Measurements from ENCODE around the gene COL6A1. TPM values are rescaled to one million over a fixed set of nuclear protein-coding genes. Genes with fewer than 3 reads are reported as not detected.
"Not testable (repeated sequence)": the region's sequence is repeated elsewhere in the genome, so short reads cannot be mapped to it uniquely, and the experiment has no call there.

Gene COL6A1
- total RNA-seq, 2 experiments from 2014 or later: not detected

- no peak overlapping the region for H3K27ac ChIP-seq (ENCODE audit: low read depth, low read length, poor library complexity, severe bottlenecking)
- TF ChIP-seq EZH2phosphoT487 (IDR thresholded peaks at IDR 0.05; ENCODE audit: borderline replicate concordance, low read depth, low read length) (no peak), CTCF (conservative IDR thresholded peaks at IDR 0.05; ENCODE audit: low read length) (no peak)
- H3K9me2 ChIP-seq (ENCODE audit: insufficient read depth, low read length): no peaks in the 10 kb centered on the region
- no peak overlapping the region for H3K4me2 ChIP-seq (ENCODE audit: low read length)
- H3K36me3 ChIP-seq (ENCODE audit: insufficient read depth, low read length): no peaks in the 10 kb centered on the region
- ChIA-PET POLR2A (no interaction called here), CTCF (ENCODE audit: unreplicated experiment) (no interaction called here)
- H3K4me3 ChIP-seq (ENCODE audit: low read depth, low read length, poor library complexity, severe bottlenecking): no peak overlapping the region
- no peak for DNase-seq (ENCODE audit: low spot score)
- intact Hi-C loops (cut with micrococcal nuclease; ENCODE audit: unreplicated experiment): no loop called here
- H3K9me3 ChIP-seq (ENCODE audit: low read length): no peaks in the 10 kb centered on the region
- no peaks in the 10 kb centered on the region for H4K20me1 ChIP-seq (ENCODE audit: insufficient read depth, low read length)
- no peaks in the 10 kb centered on the region for H3K79me2 ChIP-seq (ENCODE audit: insufficient read depth, low read depth, low read length)
- BruUV-seq (replicated peaks): no TSS peak
- no peak overlapping the region for H2AFZ ChIP-seq (ENCODE audit: low read length)
- no peaks in the 10 kb centered on the region for H3K4me1 ChIP-seq (ENCODE audit: insufficient read depth, low read length, poor library complexity, severe bottlenecking)
These were observed 21.7 kb upstream of the COL6A1 start for GRCh38 chr21:45959779-45960390.

GRCh38 chr21:45961408-45961807 is 20.2 kb upstream of the COL6A1 start:
- H3K4me2 ChIP-seq (ENCODE audit: low read length); H3K4me3 ChIP-seq (ENCODE audit: low read depth, low read length, poor library complexity, severe bottlenecking); CTCF ChIA-PET (ENCODE audit: unreplicated experiment); intact Hi-C loops (cut with micrococcal nuclease; ENCODE audit: unreplicated experiment); H2AFZ ChIP-seq (ENCODE audit: low read length); H3K79me2 ChIP-seq (ENCODE audit: insufficient read depth, low read depth, low read length); H3K36me3 ChIP-seq (ENCODE audit: insufficient read depth, low read length); POLR2A ChIA-PET; BruUV-seq (replicated peaks); H3K4me1 ChIP-seq (ENCODE audit: insufficient read depth, low read length, poor library complexity, severe bottlenecking); H3K9me2 ChIP-seq (ENCODE audit: insufficient read depth, low read length); H3K27ac ChIP-seq (ENCODE audit: low read depth, low read length, poor library complexity, severe bottlenecking); DNase-seq (ENCODE audit: low spot score); H4K20me1 ChIP-seq (ENCODE audit: insufficient read depth, low read length); H3K9me3 ChIP-seq (ENCODE audit: low read length): not testable (repeated sequence)

GRCh38 chr21:45962531-45963231 is 18.9 kb upstream of the COL6A1 start:
- DNase-seq (ENCODE audit: low spot score): no peak
- ChIA-PET CTCF (ENCODE audit: unreplicated experiment) (no interaction called here), POLR2A (no interaction called here)
- H3K4me2 ChIP-seq (ENCODE audit: low read length): no peak overlapping the region
- no peaks in the 10 kb centered on the region for H3K9me3 ChIP-seq (ENCODE audit: low read length)
- H3K79me2 ChIP-seq (ENCODE audit: insufficient read depth, low read depth, low read length): no peaks in the 10 kb centered on the region
- no peak overlapping the region for H2AFZ ChIP-seq (ENCODE audit: low read length)
- intact Hi-C loops (cut with micrococcal nuclease; ENCODE audit: unreplicated experiment): no loop called here
- H3K4me1 ChIP-seq (ENCODE audit: insufficient read depth, low read length, poor library complexity, severe bottlenecking): no peaks in the 10 kb centered on the region
- H3K27ac ChIP-seq (ENCODE audit: low read depth, low read length, poor library complexity, severe bottlenecking): no peak overlapping the region
- H3K36me3 ChIP-seq (ENCODE audit: insufficient read depth, low read length): no peaks in the 10 kb centered on the region
- H4K20me1 ChIP-seq (ENCODE audit: insufficient read depth, low read length): no peaks in the 10 kb centered on the region
- no peaks in the 10 kb centered on the region for H3K9me2 ChIP-seq (ENCODE audit: insufficient read depth, low read length)
- H3K4me3 ChIP-seq (ENCODE audit: low read depth, low read length, poor library complexity, severe bottlenecking): no peak overlapping the region
- no TSS peak for BruUV-seq (replicated peaks)
- TF ChIP-seq EZH2phosphoT487 (IDR thresholded peaks at IDR 0.05; ENCODE audit: borderline replicate concordance, low read depth, low read length): no peak
- TF ChIP-seq CTCF (conservative IDR thresholded peaks at IDR 0.05; ENCODE audit: low read length): no peak
